Activated naive CD4-positive, alpha-beta T cell treated with anti-CD3 and anti-CD28 coated beads for 36 hours (primary cell): ENCODE results near the gene ASF1B. TPM values are rescaled to one million over a fixed set of nuclear protein-coding genes. Genes with fewer than 3 reads are reported as not detected.

Source experiments
- CTCF ChIA-PET: fragments of 350-600 bp; sonication (Branson Sonifier 250); formaldehyde crosslinking; loops from one replicate; lab custom pipeline; 2021; ENCODE audit warnings: antibody characterized with exemption; lab: Charles Lee
- DNase-seq: peaks from one replicate; pipeline ENCODE4 v3.0.0-alpha.2; 2020
- H3K27ac Mint-ChIP-seq: one replicate; pipeline ENCODE4 v1.8.0; 2021; ENCODE audit warnings: mild to moderate bottlenecking, mixed read lengths
- H3K27me3 Mint-ChIP-seq: one replicate; pipeline ENCODE4 v1.8.0; 2021; ENCODE audit warnings: low read depth, mixed read lengths
- H3K36me3 Mint-ChIP-seq: one replicate; pipeline ENCODE4 v1.8.0; 2021; ENCODE audit warnings: low read depth, mixed read lengths
- H3K4me1 Mint-ChIP-seq: one replicate; pipeline ENCODE4 v1.8.0; 2021; ENCODE audit warnings: low read depth, mixed read lengths
- H3K4me3 Mint-ChIP-seq: one replicate; pipeline ENCODE4 v1.8.0; 2021; ENCODE audit warnings: mild to moderate bottlenecking, moderate library complexity, mixed read lengths
- H3K9me3 Mint-ChIP-seq: one replicate; pipeline ENCODE4 v1.8.0; 2021; ENCODE audit warnings: mixed read lengths
- intact Hi-C: fragments of 100-400 bp; cut with micrococcal nuclease; formaldehyde crosslinking; loops from one replicate; pipeline ENCODE4 v1.15.1; 2023
- total RNA-seq, 2 experiments: library from RNA; stranded (reverse); gene quantifications; one replicate each; pipeline ENCODE4 v1.2.3, GENCODE V29; 2021

Gene ASF1B
- total RNA-seq, 2 experiments from 2014 or later = 54.7 to 56.6 TPM

DNA sequence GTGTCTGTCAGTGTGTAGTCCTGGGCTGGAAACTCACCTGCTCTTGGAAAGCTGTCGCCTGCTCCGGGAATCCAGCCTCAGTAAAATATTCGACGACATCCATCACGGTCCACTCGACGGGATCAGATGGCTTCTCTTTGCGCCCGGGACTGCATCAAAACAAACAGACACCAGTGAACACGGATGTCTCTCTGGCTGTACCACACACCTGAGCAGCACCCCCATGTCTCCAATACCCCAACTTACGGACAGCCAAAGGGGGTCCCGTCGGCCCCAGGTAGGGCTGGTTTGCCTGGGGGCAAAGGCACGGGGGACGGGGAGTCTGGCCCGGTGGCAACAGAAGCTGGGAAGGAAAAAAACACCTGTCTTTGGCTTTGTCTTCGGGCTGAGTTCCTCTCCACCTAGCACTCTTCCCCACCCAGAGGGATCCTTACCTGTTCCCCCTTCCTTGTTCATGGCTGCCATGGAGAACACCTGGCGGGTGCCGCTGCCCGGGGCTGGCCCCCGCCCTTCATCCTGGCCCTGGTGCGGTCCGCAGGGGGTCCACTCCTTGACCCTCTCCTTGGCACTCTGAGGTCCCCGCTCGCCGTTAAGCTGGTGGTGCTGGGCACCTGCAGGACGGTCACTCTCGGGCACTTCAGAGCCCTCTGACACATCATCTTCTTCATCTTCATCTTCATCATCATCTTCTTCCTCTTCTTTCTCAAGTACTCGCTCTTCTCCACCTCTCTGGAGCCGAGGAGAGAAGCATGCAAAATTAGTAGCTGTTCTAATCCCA lies 47.6 kb downstream of the ASF1B start:
- no peak for DNase-seq
- CTCF ChIA-PET = interaction anchor here (2.1 kb wide), 1 partner anchor 13 kb away, joined by 5 read pairs; no protein-coding TSS in a partner anchor
- intact Hi-C loops = no loop called here
- no peaks in the 10 kb centered on the region for H3K27me3 Mint-ChIP-seq
- peak overlapping the region; percentile 71 for H3K27ac Mint-ChIP-seq
- peaks cover 15% of the 10 kb centered on the region for H3K9me3 Mint-ChIP-seq
- peak overlapping the region; percentile 79 for H3K4me3 Mint-ChIP-seq
- peaks cover 16% of the 10 kb centered on the region for H3K36me3 Mint-ChIP-seq
- H3K4me1 Mint-ChIP-seq = peaks cover 24% of the 10 kb centered on the region

- no peak overlapping the region for H3K4me3 Mint-ChIP-seq
- intact Hi-C loops = no loop called here
- peaks cover 19% of the 10 kb centered on the region for H3K4me1 Mint-ChIP-seq
- CTCF ChIA-PET = no interaction called here
- H3K27ac Mint-ChIP-seq = no peak overlapping the region
- H3K27me3 Mint-ChIP-seq = no peaks in the 10 kb centered on the region
- H3K9me3 Mint-ChIP-seq = no peaks in the 10 kb centered on the region
- no peak for DNase-seq
- peaks cover 9% of the 10 kb centered on the region for H3K36me3 Mint-ChIP-seq
Observed at GRCh38 chr19:14086098-14086497, 50.3 kb downstream of the ASF1B start.

- peaks cover 9% of the 10 kb centered on the region for H3K36me3 Mint-ChIP-seq
- CTCF ChIA-PET = interaction anchor here (1.1 kb wide), 1 partner anchor 51 kb away, joined by 4 read pairs; the partner anchor contains the start of gene ASF1B
- H3K9me3 Mint-ChIP-seq = no peaks in the 10 kb centered on the region
- no peak for DNase-seq
- no peak within 1 kb of the TSS for H3K4me3 Mint-ChIP-seq
- intact Hi-C loops = no loop called here
- H3K27ac Mint-ChIP-seq = no peak within 1 kb of the TSS
- peaks cover 20% of the 10 kb centered on the region for H3K4me1 Mint-ChIP-seq
- no peaks in the 10 kb centered on the region for H3K27me3 Mint-ChIP-seq
Observed at GRCh38 chr19:14085309-14085995, 50.9 kb downstream of the ASF1B start, which contains the start of gene C19orf67. Gene C19orf67, minus strand, starts transcription at chr19:14085783. Its CDS starts 156 bp downstream, at chr19:14085627.

- DNase-seq = no peak
- peaks cover 11% of the 10 kb centered on the region for H3K4me1 Mint-ChIP-seq
- CTCF ChIA-PET = interaction anchor here (1.0 to 1.4 kb wide), 4 partner anchors 11 to 202 kb away, joined by 3 to 6 read pairs (median 4); partner anchors contain the start of gene ASF1B
- H3K36me3 Mint-ChIP-seq = no peaks in the 10 kb centered on the region
- H3K9me3 Mint-ChIP-seq = no peaks in the 10 kb centered on the region
- peak overlapping the region; percentile 95 for H3K4me3 Mint-ChIP-seq
- H3K27me3 Mint-ChIP-seq = no peaks in the 10 kb centered on the region
- intact Hi-C loops = loop anchor here (5.0 kb wide), 1 partner anchor 285 kb away; the partner anchor contains the start of gene ZSWIM4
- no peak overlapping the region for H3K27ac Mint-ChIP-seq
Observed at GRCh38 chr19:14082675-14082960, 53.8 kb downstream of the ASF1B start.

- peak; percentile 68 for DNase-seq
- peaks cover 11% of the 10 kb centered on the region for H3K4me1 Mint-ChIP-seq
- H3K4me3 Mint-ChIP-seq = peak overlapping the region; percentile 95
- peak overlapping the region; percentile 91 for H3K27ac Mint-ChIP-seq
- no peaks in the 10 kb centered on the region for H3K27me3 Mint-ChIP-seq
- no peaks in the 10 kb centered on the region for H3K36me3 Mint-ChIP-seq
- intact Hi-C loops = loop anchor here (1.0 to 5.0 kb wide), 6 partner anchors 9 to 285 kb away; partner anchors contain the start of genes ASF1B, DCAF15, RFX1 and ZSWIM4
- no peaks in the 10 kb centered on the region for H3K9me3 Mint-ChIP-seq
- CTCF ChIA-PET = interaction anchor here (0.6 to 1.4 kb wide), 7 partner anchors 8 to 202 kb away, joined by 3 to 6 read pairs (median 4); partner anchors contain the start of genes ASF1B and IL27RA
Observed at GRCh38 chr19:14081797-14082674, 54.4 kb downstream of the ASF1B start.

GRCh38 chr19:14080887-14081796 lies 55.2 kb downstream of the ASF1B start:
- DNase-seq = peak; percentile 100
- Mint-ChIP-seq H3K36me3 (no peaks in the 10 kb centered on the region), H3K4me1 (peaks cover 11% of the 10 kb centered on the region), H3K4me3 (peak overlapping the region; percentile 95), H3K27ac (peak overlapping the region; percentile 91), H3K27me3 (no peaks in the 10 kb centered on the region), H3K9me3 (no peaks in the 10 kb centered on the region)
- intact Hi-C loops = loop anchor here (1.0 to 5.0 kb wide), 6 partner anchors 8 to 284 kb away; partner anchors contain the start of genes ASF1B, DCAF15, RFX1 and ZSWIM4
- CTCF ChIA-PET = interaction anchor here (0.9 to 1.9 kb wide), 7 partner anchors 22 to 202 kb away, joined by 3 to 5 read pairs (median 4); partner anchors contain the start of genes ASF1B and IL27RA

GRCh38 chr19:14078411-14078810 lies 58.0 kb downstream of the ASF1B start:
- CTCF ChIA-PET = interaction anchor here (0.6 to 1.8 kb wide), 6 partner anchors 37 to 269 kb away, joined by 3 to 12 read pairs (median 4); partner anchors contain the start of gene NANOS3
- Mint-ChIP-seq H3K4me3 (no peak overlapping the region), H3K9me3 (no peaks in the 10 kb centered on the region), H3K27me3 (no peaks in the 10 kb centered on the region), H3K4me1 (peaks cover 18% of the 10 kb centered on the region), H3K36me3 (no peaks in the 10 kb centered on the region), H3K27ac (no peak overlapping the region)
- intact Hi-C loops = no loop called here
- DNase-seq = no peak

GRCh38 chr19:14073925-14074838 lies 62.2 kb downstream of the ASF1B start:
- DNase-seq = peak; percentile 40
- intact Hi-C loops = loop anchor here (1.0 to 5.0 kb wide), 6 partner anchors 7 to 122 kb away; partner anchors contain the start of gene DCAF15
- H3K9me3 Mint-ChIP-seq = no peaks in the 10 kb centered on the region
- CTCF ChIA-PET = interaction anchor here (0.6 to 2.4 kb wide), 15 partner anchors 8 to 195 kb away, joined by 3 to 13 read pairs (median 3); no protein-coding TSS in a partner anchor
- H3K4me1 Mint-ChIP-seq = peaks cover 10% of the 10 kb centered on the region
- no peaks in the 10 kb centered on the region for H3K36me3 Mint-ChIP-seq
- peak overlapping the region; percentile 80 for H3K4me3 Mint-ChIP-seq
- H3K27ac Mint-ChIP-seq = no peak overlapping the region
- H3K27me3 Mint-ChIP-seq = peaks cover 4% of the 10 kb centered on the region

DNA sequence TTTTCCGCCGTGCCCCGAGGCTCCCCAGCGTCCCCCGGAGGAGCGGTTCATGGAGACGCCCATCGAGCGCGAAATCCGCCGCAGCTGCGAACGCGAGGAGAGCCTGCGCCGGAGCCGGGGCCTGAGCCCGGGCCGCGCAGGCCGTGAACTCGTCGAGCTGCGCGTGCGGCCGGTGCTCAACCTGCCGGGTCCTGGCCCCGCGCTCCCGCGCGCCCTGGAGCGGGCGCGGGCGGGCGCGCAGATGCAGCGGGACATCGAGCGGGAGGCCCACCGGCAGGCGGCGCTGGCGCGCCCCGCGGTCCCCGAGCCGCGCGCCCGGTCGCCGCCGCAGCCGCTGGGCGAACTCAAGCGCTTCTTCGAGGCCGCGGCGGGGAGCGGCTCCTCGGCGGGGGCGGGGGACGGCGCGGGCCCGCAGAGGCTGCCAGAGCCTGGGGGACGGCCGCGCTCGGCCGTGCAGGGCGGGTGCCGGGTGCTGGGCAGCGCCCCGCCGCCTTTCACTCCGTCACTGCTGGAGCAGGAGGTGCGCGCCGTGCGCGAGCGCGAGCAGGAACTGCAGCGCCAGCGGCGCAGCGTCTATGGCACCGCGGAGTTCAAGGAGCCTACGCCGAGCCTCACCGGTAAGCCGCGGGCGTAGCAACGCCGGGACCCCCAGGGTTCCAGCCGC lies 63.0 kb downstream of the ASF1B start:
- no peak overlapping the region for H3K27ac Mint-ChIP-seq
- intact Hi-C loops = loop anchor here (1.0 to 5.0 kb wide), 5 partner anchors 8 to 121 kb away; partner anchors contain the start of gene DCAF15
- H3K4me3 Mint-ChIP-seq = peak overlapping the region; percentile 80
- peaks cover 10% of the 10 kb centered on the region for H3K4me1 Mint-ChIP-seq
- H3K9me3 Mint-ChIP-seq = no peaks in the 10 kb centered on the region
- H3K27me3 Mint-ChIP-seq = peaks cover 4% of the 10 kb centered on the region
- no peaks in the 10 kb centered on the region for H3K36me3 Mint-ChIP-seq
- CTCF ChIA-PET = interaction anchor here (0.7 to 2.4 kb wide), 16 partner anchors 9 to 194 kb away, joined by 3 to 13 read pairs (median 3); partner anchors contain the start of gene ASF1B
- peak; percentile 75 for DNase-seq
